GM18508 (cell line): ENCODE results near the gene TMEM95.

Experiments
- ATAC-seq: cut with Tn5 transposase; IDR thresholded peaks from one replicate; pipeline ENCODE4 v1.9.1; 2021; ENCODE audit warnings: moderate number of reproducible peaks; ENCODE audit not compliant: insufficient read depth, unreplicated experiment

The TMEM95 gene, protein sequence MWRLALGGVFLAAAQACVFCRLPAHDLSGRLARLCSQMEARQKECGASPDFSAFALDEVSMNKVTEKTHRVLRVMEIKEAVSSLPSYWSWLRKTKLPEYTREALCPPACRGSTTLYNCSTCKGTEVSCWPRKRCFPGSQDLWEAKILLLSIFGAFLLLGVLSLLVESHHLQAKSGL

GRCh38 chr17:7355053-7355452 lies at the start of gene TMEM95:
Gene TMEM95, plus strand, starts transcription at chr17:7355156. Its CDS starts 49 bp downstream, at chr17:7355205.
- no peak for ATAC-seq

GRCh38 chr17:7306911-7307685 lies 47.9 kb upstream of the TMEM95 start, which contains the start of gene EIF5A:
Gene EIF5A, plus strand, starts transcription at chr17:7307628. Its CDS starts 2,008 bp downstream, at chr17:7309636.
- ATAC-seq: peak; percentile 46

- ATAC-seq: no peak
Measured at GRCh38 chr17:7307686-7308624, 47.0 kb upstream of the TMEM95 start.

GRCh38 chr17:7308625-7309433 lies 46.1 kb upstream of the TMEM95 start:
- no peak for ATAC-seq

DNA sequence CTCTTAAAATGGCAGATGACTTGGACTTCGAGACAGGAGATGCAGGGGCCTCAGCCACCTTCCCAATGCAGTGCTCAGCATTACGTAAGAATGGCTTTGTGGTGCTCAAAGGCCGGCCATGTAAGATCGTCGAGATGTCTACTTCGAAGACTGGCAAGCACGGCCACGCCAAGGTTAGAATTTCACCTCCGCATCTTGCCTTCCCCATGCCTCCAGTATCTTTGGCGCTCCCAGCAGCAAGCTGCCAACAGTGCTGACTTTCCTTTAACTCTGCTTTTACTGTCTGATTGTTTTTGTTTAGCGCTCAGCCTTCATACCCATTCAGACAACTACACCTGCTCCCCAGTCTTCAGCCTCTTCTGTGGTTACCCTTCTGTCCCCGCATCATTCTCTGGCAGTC lies 45.3 kb upstream of the TMEM95 start:
- no peak for ATAC-seq

- no peak for ATAC-seq
Measured at GRCh38 chr17:7311110-7311705, 43.7 kb upstream of the TMEM95 start.

GRCh38 chr17:7312432-7313087 lies 42.4 kb upstream of the TMEM95 start:
- no peak for ATAC-seq

GRCh38 chr17:7313088-7313889 lies 41.7 kb upstream of the TMEM95 start:
- no peak for ATAC-seq

DNA sequence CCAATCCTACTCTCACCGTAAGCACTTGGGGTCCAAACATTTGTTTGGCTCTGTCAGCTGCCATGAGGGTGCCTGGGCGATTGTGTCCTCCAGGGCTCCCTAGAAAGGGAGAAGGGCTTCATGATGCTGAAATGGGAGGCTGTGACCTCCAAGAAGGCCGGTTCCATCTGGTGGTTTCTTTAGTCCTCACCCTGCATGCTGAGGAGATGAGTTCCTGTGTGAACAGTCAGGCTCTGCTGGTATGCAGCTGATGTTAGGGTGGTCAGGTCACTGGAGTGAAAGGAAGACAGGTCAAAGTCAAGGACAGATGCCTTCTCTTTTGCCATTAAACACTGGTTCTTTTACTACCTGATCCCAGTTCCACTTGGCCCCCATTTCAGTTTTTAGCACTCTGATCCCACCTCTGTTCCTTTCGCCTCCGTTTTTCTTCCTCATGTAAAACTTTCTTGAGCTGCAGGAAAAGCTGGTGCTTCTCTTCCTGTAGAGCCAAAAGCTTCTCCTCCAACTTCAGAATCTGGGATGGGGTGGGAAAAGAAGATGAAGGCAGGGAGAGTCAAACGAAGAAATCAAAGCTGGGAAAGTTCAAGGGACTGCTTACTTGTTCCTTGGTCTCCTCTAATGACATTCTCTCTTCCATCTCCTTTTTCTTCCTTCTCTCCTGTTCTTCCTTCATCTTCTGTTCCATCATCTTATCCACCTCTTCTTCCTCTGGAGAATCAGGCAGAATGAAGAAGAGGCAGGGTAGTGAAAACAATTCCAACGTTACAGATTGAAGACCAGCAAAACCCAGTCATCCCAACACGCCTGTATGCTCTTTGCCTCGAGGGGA lies 40.9 kb upstream of the TMEM95 start:
- no peak for ATAC-seq

GRCh38 chr17:7314719-7315569 lies 40.0 kb upstream of the TMEM95 start, which contains the start of gene GPS2:
Gene GPS2, minus strand, starts transcription at chr17:7315360. Its CDS starts 308 bp downstream, at chr17:7315052.
- ATAC-seq: no peak

- ATAC-seq: no peak
Measured at GRCh38 chr17:7315570-7316235, 39.3 kb upstream of the TMEM95 start.

DNA sequence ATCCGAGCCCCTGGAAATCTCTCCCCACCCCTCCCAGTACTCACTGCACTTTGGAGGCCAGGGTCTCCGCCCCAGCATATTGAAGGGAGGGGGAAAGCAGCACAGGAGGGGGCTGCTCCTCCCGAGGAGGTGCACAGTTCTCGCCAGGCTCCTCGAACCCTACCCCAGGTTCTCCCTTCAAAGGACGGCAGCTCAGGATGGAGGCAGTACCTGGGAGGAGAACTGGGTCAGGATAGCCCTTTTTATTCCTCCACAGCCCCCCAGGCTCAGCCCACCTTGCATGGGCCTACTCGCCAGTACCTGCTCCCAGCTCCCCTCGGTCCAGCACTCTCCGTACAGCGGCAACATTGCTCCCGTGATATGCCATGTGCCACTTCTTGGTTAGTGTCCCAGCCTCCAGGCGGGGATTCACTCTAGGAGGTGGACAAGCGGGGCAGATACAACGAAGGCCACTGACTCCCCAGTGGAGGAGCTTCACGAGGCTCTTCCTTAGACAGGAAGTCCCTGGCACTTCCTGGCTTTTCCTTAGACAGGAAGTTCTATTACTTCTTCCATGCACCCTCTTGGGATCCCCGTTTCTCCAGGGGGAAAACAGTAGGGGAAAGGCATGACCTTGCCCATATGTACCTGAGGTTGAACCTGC lies 37.7 kb upstream of the TMEM95 start:
- ATAC-seq: no peak

DNA sequence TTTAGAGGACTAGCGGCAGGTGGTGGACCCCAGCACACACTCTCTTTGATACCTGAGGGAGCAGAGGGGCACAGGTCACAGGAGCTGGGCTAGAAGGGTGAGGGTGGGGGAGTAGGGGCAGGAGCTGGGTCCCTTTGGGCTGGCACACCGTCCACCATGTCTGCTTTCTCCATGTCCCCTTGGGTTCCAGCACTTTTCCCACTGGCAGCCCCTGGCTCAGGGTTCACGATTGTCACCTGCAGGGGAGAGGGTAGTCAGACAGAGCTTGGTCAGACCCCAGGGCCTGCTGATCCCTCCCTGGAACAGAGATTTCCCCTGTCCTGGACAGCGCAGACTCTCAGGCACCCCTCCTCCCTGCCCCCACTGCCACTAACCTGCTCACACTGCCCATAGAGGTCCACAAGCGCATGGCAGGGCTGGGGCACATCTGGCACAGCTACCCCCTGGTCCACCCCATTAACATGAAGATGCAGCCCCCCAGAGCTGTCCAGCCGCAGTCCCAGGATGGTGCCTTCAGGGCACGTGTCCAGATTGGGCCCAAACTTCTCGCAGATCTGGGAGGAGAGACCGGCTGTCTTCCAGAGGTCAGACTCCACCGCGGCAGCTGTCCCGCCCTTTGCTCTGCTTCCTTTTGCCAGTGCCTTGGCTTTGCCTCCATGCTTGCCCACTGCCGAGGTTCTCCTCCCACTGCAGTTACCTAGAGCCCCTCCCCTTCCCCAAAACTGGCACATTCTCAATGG lies 36.7 kb upstream of the TMEM95 start:
- no peak for ATAC-seq

DNA sequence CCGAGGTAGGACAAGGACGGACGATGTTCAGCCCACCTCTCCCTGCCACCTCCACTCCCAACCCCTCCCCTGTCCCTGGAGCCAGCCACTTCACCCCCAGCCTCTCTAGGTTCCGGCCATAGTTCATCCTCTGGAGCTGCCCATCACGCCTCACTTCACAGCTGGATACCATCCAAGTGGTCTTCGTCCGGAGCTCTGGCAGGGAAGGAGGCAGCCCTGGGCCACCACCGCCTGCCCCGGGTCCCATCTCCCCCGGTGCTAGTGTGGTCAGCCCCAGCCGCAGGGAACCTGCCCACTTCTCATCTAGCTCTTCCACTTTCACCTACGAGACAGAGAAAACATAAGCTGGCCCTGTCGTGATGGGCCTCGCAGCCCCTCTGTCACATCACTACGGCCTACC lies 33.5 kb upstream of the TMEM95 start:
- no peak for ATAC-seq
